Measurements from ENCODE around the gene KRT31.
"Not testable (repeated sequence)": the region's sequence is repeated elsewhere in the genome, so short reads cannot be mapped to it uniquely, and the experiment has no call there.

The KRT31 gene

DNA sequence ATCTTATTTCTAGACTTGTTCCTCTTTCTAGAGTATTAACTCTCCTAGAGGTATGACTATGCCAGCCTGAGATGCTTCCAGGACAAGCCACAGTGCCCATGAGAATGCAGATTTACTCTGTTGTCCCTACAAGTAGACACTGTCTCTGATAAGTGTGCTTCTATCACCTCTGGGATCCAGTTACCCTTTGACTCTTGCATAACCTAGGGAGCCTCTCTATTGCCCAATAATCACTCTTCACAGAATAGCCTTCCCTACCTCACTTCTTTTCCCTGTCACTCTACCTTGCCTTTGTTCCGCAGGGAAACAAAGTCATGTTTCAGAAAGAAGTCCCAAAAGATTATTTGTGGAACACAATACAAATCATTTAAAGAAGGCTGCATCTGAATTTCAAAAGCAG, 13.7 kb downstream of the KRT31 start:
- no peak for DNase-seq

DNA sequence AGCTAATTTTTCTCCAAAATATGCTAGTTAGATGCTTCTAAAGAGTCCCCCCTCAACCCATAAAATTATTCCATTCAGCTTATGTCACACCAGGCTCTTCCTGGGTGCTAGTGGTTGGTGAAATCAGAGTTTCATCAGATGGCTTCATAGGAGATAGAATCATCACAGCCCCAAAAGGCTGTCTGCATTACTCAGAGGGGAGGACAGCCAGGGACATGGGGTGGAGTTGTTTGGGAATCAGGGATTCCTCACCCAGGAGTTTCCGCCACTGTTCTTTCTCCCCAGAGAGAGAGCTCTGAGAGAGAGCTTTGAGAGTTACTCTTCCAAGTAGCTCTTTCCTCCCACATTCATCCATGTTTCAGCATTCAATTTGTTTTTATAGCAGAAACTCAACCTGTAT, 15.0 kb downstream of the KRT31 start:
- DNase-seq = no peak

DNA sequence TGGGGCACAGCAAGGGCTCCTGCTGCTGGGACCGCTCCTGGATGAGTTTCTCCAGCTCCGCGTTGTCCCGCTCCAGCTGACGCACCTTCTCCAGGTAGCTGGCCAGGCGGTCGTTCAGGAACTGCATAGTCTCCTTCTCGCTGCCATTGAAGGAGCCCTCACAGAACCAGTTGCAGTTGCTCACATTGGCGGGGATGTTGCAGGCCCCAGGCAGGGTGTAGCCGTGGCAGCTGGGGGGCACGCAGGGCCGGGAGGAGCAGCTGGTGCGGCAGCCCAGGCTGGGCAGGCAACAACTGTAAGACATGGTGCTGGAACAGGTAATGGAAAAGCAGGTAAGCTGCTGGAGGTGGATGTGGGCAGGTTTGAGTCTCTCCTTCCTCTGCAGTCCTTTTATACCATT, 15.5 kb downstream of the KRT31 start, which contains the start of gene KRT34:
Gene KRT34 (minus strand): TSS at position 364 of the 400 bp plus-strand sequence. CDS start 60 bp downstream, at position 304.
- DNase-seq = not testable (repeated sequence)

DNA sequence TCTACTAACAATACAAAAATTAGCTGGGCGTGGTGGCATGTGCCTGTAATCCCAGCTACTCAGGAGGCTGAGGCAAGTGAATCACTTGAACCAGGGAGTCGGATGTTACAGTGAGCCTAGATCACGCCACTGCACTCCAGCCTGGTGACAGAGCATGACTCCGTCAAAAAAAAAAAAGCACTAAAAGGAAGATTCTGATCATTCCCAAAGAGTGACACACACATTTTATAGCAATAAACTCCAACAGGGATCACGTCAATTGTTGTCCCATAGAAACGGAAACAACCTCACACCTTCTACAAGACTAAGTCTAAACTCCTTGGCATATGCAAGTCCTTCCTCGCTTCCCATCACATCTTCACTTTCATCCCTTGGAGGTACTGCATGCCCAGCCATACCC, 17.3 kb downstream of the KRT31 start:
- not testable (repeated sequence) for DNase-seq

DNA sequence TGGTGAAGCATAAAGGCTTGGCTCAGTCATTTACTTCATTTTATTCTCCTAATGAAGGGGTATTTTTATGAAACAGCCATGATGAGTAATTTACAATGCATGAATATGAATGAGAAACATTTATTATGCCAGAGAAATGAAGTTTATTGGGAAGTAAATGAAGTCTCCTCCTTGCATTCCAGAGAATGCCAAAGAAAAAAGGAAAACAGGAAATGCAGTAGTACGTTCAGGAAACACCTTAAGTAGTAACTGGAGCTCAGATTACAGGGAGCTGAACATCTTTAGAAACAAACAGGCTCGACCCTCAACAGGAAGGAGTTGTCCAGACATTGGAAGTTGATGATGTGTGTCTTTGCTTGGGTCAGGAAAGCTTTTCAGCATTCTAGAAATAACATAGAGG, 19.9 kb downstream of the KRT31 start:
- DNase-seq = no peak

DNA sequence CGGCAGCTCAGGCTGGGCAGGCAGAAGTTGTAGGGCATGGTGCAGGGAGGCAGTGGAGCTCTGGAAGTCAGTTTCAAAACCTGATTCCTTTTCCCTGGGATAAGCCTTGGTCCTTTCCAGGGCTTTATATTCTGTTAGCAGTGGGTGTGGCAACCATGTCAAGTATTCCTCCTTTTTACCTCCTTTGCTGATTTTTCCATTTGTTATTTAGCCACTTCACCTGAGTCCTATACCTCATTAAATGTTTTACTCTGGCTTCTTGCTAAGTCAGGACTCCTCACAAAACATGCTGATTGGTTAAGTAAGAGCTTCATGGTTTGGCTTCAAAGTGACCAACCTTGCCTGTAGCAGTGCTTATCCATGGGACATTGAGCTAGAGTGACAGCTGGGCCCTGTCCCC, 27.7 kb downstream of the KRT31 start, which contains the start of gene KRT33B:
Gene KRT33B (minus strand): TSS at position 101 of the 400 bp plus-strand sequence. CDS start 63 bp downstream, at position 38.
- no peak for DNase-seq

DNA sequence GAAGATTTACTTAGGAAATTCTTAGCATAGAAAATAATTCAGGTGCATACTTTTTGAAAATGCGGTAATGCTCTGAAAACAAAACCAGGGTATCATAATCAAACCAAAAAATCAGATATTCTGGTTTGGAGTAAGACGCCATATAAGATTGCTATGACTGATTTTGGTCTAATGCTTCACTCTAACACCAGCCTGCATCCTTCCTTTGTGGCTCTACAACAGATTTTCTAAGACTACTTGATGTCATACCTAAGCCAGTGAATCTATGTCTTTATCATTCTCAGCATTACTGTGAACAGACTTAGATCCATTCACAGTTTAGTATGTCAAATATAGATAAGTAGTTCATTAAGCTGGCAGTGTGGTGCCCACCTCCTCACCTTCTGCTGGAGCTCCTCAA, 28.4 kb downstream of the KRT31 start:
- DNase-seq = no peak

DNA sequence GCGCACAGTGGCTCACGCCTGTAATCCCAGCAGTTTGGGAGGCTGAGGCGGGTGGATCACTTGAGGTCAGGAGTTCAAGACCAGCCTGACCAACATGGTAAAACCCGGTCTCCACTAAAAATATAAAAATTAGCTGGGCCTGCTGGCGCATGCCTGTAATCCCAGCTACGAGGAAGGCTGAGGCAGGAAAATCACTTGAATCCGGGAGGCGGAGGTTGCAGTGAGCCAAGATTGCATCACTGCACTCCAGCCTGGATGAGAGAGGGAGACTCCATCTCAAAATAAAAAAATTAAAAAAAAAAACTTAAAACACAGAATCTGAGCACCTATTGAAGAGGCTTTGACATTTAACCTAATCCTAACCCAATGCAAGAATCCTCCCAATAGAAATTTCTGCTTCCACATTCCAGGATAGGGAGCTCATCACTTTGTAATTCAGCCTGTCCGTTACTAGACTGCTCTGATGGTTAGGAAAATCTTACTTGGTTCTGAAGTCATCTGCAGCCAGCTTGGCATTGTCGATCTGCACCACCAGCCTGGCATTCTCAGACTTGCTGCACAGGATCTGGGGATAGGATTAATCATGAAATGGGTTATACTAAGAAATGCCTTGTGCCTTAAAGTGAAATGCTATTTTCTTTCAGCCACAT, 29.9 kb downstream of the KRT31 start:
- DNase-seq = no peak

DNA sequence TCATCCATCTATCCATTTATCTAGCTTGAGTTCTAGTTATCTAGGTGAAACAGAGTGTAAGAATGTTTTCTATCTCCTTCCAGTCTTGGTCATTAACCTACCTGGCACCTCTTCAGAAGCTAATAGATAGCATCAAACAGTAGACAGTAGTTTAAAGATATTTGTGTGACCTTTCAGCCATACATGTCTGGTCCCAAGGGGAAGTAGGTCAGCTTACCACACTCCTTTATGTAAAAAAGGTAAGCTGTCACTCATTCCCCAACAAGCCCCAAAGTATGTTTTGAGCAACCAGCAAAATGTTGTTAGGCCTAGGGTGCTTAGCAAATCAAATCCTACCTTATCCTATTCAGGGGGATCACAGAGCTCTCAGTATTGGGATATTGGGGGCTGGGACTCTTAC, 31.3 kb downstream of the KRT31 start:
- no peak for DNase-seq

DNA sequence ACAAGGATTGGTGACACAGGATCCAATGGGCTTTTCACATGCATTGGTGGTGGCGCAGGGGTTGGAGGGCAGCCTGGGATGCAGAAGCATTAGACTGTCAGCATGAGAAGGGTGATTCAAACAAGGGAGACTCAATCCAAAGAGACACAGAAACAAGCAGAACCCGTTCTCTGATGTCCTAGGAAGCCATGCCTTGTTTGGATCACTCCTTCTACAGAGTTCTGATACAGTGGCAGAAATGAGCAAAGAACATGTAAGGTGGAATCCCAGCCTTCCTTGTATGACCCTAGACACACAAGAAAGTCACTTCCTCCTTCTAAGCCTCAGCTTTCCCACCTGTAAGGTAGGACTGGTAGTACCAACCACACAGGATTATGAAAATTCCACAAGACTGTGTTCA, 33.5 kb downstream of the KRT31 start:
- no peak for DNase-seq

DNA sequence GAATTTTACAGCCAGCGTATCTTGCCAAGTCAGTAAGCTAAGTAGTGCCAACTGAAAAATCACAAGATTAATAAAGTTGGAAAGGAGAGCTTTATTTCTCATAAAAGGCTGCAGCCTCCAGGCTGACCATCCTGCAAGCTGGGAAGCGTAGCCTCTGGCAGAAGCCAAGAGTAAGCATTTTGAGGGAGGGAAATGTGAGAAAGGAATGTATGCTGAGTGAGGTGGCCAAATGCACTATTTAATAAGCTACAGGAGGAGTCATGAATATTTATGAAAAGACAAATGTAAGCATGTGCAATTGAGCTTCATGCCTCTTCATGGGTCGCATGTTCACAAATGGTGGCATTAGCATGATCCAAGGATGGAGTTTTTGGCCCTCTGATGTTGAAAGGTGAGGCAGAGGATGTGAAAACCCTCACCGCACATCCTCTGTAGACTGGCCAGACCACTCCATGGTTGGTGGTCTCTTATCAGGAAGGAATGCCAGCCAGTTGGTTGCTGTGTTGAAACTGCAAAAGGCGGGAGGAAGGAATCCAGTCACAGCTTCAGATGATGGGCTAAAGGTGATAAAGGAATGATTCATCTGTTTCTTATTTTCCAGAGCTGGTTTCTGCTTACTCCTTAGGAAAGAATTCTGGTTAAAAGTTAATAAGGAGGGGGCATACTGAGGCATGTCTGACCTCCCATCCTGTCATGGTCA, 37.0 kb downstream of the KRT31 start:
- no peak for DNase-seq

DNA sequence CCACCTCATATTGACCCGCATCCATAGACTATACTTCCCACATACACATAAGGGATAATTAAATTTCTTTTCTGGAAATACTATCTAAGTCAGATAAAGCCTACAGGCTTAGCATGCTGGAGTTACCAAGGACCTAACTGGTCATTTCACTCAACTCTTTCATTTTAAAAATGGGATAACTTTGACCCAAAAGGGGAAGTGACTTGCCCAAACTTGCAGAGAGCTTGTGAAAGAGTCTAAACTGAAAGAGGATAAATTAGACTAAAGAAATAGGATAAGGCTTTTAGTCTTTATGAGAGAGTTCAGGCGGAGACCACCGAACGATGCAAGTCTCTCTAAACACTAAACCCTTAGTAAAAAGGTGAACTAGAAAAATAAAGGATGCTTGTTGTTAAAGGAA, 42.9 kb downstream of the KRT31 start:
- no peak for DNase-seq

DNA sequence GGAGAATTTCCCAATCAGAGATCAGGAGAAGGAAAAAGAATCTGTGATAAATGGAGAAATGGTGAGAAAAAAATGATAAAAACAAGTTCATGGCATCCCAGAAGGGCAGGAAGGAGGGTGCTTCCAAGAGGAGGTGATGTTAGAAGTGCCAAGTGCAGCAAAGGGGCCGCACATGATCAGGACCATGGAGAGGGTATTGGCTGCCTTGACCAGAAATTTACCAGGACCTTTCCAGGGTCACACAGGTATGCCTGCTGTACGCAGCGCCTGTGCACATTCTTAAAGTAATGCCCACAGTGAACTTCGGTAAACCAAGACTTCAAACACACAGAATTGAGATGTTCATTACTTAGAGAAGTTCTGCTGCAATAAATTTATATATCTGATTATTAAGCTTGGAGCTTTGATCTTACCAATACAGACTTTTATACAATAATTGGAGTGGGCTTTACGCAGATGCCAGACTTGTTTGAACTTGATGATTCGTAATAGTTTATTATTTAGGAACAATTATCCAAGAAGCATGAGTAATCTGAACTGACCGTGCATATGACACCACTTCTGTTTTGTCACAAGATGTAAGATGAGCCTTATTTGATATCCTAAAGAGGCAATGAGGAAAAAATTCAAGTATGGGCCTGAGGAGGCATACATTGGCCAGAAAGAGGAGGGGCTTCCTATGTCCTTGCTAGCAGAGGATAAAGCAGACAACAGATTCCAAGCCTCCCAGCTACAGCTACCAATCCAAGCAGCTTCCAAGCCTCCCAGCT, 44.6 kb downstream of the KRT31 start:
- DNase-seq = no peak

DNA sequence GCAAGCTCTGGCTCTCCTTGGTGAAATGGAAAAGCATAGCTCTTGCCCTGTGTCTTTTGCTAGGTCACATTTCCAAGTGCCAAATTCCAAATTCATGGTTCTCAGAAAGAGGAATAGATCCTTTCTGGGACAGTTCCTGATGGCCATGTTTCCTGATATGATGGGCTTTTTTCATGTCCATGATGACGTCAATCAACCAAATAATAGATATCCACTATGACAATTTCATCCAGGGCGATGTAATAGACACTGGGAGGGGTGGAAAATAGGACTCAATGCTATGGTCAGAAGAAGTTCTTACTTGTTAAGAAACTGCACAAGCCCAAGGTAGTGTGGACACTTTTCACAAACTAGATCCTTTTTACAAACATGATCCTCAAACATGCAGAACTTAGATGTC, 46.2 kb downstream of the KRT31 start:
- DNase-seq = no peak

DNA sequence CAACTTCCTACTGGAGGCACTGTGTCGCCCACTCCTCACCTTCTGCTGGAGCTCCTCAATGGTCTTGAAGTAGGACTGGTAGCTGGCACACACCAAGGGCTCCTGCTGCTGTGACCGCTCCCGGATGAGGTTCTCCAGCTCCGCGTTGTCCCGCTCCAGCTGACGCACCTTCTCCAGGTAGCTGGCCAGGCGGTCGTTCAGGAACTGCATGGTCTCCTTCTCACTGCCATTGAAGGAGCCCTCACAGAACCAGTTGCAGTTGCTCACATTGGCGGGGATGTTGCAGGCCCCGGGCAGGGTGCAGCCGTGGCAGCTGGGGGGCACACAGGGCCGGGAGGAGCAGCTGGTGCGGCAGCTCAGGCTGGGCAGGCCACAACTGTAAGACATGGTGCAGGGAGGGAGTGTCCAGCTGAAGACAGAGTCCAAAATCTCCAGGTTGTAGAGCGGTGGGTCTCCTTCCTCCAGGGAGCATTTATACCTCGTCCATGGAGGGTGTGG, 47.0 kb downstream of the KRT31 start, which contains the start of gene KRT33A:
Gene KRT33A (minus strand): TSS at position 448 of the 498 bp plus-strand sequence. CDS start 61 bp downstream, at position 387.
- DNase-seq = not testable (repeated sequence)

DNA sequence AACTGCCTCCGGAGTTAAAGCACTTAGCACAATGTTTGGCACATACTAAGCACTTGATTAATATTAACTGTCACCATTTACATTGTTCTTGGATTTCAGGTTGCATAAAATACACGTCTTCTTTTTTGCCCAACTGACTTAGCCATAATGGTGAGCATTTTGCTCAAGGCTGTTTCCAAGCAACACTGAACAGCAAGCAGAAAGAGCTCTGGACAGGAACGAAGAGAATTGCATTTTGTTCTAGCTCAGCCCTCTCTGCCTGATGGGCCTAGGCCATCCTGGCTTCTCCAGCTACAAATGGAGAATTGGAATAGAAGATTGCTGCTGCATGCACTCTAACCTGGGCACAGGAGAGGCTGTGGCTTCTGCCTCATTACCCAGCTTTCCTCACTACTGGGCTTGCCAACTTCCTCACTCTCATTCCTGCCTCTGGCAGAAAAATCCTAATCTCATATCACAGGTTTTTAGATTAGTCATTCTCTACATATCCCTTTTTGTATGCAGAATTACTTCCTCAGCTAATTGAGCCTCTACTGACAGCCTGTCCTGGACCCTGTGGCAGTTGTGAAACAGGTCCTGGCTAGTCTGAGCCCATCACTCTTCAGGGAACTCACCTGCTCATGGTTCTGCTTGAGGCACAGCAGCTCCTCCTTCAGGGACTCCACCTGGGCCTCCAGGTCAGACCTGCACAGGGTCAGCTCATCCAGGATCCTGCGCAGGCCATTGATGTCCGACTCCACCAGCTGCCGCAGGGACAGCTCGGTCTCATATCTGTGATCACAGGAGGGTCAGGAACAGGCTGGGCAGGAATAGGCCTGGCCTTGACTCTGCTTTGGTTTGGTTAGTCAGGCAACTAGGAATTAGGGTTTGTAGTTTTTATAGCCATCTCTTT, 49.3 kb downstream of the KRT31 start:
- DNase-seq = no peak

DNA sequence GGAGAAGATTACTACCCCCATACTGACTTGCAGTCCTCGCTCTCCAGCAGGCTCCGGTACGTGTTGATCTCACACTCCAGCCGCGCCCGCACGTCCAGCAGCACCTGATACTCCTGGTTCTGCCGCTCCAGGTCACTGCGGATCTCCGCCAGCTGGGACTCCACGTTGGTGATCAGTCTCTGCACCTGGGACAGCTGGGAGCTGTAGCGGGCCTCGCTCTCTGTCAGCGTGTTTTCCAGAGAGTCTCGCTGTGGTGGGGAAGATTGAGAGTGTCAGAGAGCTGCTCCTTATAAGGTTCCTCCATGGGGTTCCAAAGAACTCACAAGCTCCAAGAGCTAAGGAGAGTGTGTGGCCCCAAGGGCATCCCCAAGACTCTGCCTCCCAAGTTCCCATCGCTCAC, 51.0 kb downstream of the KRT31 start:
- DNase-seq = not testable (repeated sequence)

DNA sequence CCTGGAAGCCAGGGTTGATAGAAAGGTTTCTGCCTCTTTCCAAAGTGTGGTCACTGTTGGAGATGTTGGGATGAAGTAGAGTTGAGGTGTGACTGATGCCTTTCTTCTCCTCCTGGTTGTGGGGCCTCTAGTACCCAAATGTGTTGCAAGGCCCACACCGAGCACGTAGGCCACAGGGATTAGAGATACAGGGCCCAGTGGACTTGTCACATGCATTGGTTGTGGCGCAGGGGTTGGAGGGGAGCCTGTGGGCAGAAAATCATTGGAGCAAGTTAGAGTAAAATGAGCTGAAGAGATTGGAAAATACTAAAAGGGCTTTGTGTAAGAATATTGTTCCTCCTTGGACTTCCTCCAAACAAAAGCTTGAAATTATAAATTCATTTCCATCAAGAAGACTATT, 51.4 kb downstream of the KRT31 start:
- no peak for DNase-seq

Measured in stimulated activated CD4-positive, alpha-beta T cell treated with anti-CD3 and anti-CD28 coated beads, Interleukin-4, amount 100 ng/mL, for 4 hours (primary cell).